Measurements from ENCODE around the gene CARD10.

DNA sequence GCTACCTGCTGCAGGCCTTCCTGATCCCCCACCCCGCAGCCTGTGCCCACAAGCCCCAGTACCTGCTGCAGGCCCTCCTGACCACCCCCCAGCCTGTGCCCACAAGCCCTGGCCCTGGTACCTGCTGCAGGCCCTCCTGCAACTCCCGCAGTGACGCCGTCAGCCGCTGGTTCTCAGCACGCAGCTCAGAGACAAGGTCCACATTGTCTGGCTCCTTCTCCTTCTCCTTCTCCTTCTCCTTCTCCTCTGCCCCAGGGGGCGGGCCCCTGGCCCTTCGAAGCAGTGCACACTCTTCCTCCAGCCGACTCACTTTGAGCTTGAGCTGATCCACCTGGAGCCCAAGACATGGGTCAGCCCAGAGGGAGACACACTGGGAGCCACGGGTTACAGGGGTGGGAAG, 9.1 kb downstream of the CARD10 start:
- TF ChIP-seq MYC (IDR thresholded peaks at IDR 0.05; ENCODE audit: low read depth, low read length), result no peak
- TF ChIP-seq POLR2A (IDR thresholded peaks at IDR 0.05; ENCODE audit: extremely low read depth, insufficient read length), result no peak
- TF ChIP-seq CTCF (IDR thresholded peaks at IDR 0.05; ENCODE audit: low read depth, low read length), result no peak
- TF ChIP-seq MAX (IDR thresholded peaks at IDR 0.05; ENCODE audit: low read depth, low read length), result no peak
